ENCODE data around the gene COL17A1. TPM values are rescaled to one million over a fixed set of nuclear protein-coding genes. Genes with fewer than 3 reads are reported as not detected.

The COL17A1 gene
- total RNA-seq: 100 to 1,000 TPM; 115 to 249 TPM

- Histone ChIP-seq H3K4me1 (no peaks in the 10 kb centered on the region), H3K9ac (ENCODE audit: low read depth in 2 of 2, low read length in 2 of 2) (peak within 1 kb of the TSS in 1 of 2 donors; percentile 58), H3K36me3 (no peaks in the 10 kb centered on the region), H3K9me3 (no peaks in the 10 kb centered on the region), H3K27me3 (no peaks in the 10 kb centered on the region), H3K4me3 (peak within 1 kb of the TSS; percentile 4), H3K27ac (peak within 1 kb of the TSS; percentile 64)
- DNase-seq: peak; percentile 32
- intact Hi-C loops (cut with DNase I): no loop called here
- no peak for TF ChIP-seq CTCF (IDR thresholded peaks at IDR 0.05)
Measured at GRCh38 chr10:104085801-104086400, at the start of gene COL17A1. Gene COL17A1 (minus strand): TSS chr10:104085880. CDS start chr10:104080673, 5,207 bp downstream.

- no peak for DNase-seq
- TF ChIP-seq CTCF (IDR thresholded peaks at IDR 0.05): no peak
- Histone ChIP-seq H3K27ac (no peak overlapping the region), H3K36me3 (no peaks in the 10 kb centered on the region), H3K4me1 (no peaks in the 10 kb centered on the region), H3K4me3 (no peak overlapping the region), H3K9ac (ENCODE audit: low read depth in 2 of 2, low read length in 2 of 2) (no peak overlapping the region), H3K27me3 (no peaks in the 10 kb centered on the region), H3K9me3 (no peaks in the 10 kb centered on the region)
- intact Hi-C loops (cut with DNase I): loop anchor here (5.0 kb wide), 1 partner anchor 143 kb away; no protein-coding TSS in a partner anchor
Measured at GRCh38 chr10:104130041-104130440, 44.4 kb upstream of the COL17A1 start.

GRCh38 chr10:104128214-104128613, 42.5 kb upstream of the COL17A1 start:
- H3K4me3 ChIP-seq: no peak overlapping the region
- H3K36me3 ChIP-seq: no peaks in the 10 kb centered on the region
- intact Hi-C loops (cut with DNase I): loop anchor here (10.0 kb wide), 1 partner anchor 83 kb away; no protein-coding TSS in a partner anchor

GRCh38 chr10:104127411-104127810, 41.7 kb upstream of the COL17A1 start:
- H3K9me3 ChIP-seq: no peaks in the 10 kb centered on the region
- H3K27ac ChIP-seq: no peak overlapping the region
- H3K36me3 ChIP-seq: no peaks in the 10 kb centered on the region
- no peaks in the 10 kb centered on the region for H3K27me3 ChIP-seq
- H3K4me3 ChIP-seq: no peak overlapping the region
- intact Hi-C loops (cut with DNase I): loop anchor here (10.0 kb wide), 1 partner anchor 83 kb away; no protein-coding TSS in a partner anchor
- no peaks in the 10 kb centered on the region for H3K4me1 ChIP-seq
- no peak for TF ChIP-seq CTCF (IDR thresholded peaks at IDR 0.05)
- H3K9ac ChIP-seq (ENCODE audit: low read depth in 2 of 2, low read length in 2 of 2): no peak overlapping the region
- DNase-seq: no peak

More at GRCh38 chr10:104128214-104128613, 42.5 kb upstream of the COL17A1 start:
- Histone ChIP-seq H3K9ac (ENCODE audit: low read depth in 2 of 2, low read length in 2 of 2) (no peak overlapping the region), H3K27me3 (no peaks in the 10 kb centered on the region), H3K9me3 (no peaks in the 10 kb centered on the region), H3K27ac (no peak overlapping the region), H3K4me1 (no peaks in the 10 kb centered on the region)
- no peak for TF ChIP-seq CTCF (IDR thresholded peaks at IDR 0.05)
- DNase-seq: no peak

- no peak overlapping the region for H3K27ac ChIP-seq
- no peaks in the 10 kb centered on the region for H3K9me3 ChIP-seq
- no peaks in the 10 kb centered on the region for H3K36me3 ChIP-seq
- H3K9ac ChIP-seq (ENCODE audit: low read depth in 2 of 2, low read length in 2 of 2): no peak overlapping the region
- DNase-seq: no peak
- no peak for TF ChIP-seq CTCF (IDR thresholded peaks at IDR 0.05)
- H3K4me1 ChIP-seq: no peaks in the 10 kb centered on the region
- intact Hi-C loops (cut with DNase I): loop anchor here (10.0 kb wide), 1 partner anchor 79 kb away; no protein-coding TSS in a partner anchor
- H3K27me3 ChIP-seq: no peaks in the 10 kb centered on the region
- H3K4me3 ChIP-seq: no peak overlapping the region
Measured at GRCh38 chr10:104123397-104123796, 37.7 kb upstream of the COL17A1 start.

All from colonic mucosa (tissue), 4 donors.